ENCODE results near the gene CCDC40. TPM values are rescaled to one million over a fixed set of nuclear protein-coding genes. Genes with fewer than 3 reads are reported as not detected.

CCDC40 gene
- total RNA-seq, 2 experiments from 2014 or later, result not detected

DNA sequence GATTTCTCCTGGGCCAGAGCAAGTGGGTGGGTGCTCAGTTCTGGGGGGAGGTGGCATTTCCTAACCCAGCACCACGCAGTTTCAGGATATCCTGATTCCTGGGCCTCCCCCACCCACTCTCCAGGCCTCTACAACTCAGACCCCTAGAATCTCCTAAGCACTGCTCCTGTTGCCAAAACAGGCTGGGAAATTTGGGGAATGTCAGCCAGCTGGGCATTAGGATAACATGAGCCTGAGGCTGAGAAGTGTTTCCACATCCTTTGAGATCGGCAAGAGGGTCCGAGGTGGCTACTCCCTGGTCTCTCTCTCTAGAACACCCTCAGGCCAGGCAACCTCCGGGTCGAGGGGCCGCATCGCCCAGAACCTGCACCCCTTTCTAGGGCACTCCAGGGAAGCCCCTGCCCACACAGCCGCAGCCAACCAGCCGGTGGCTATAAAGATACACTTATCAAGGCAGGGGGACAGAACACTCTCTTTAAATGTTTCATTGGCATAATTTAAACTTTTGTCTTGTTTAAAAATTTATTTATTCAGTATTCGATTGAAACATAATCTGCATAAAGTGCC, 24.4 kb upstream of the CCDC40 start:
- Histone ChIP-seq H3K36me3 (ENCODE audit: insufficient read depth, low read length) (no peaks in the 10 kb centered on the region), H3K79me2 (ENCODE audit: insufficient read depth, low read depth, low read length) (no peaks in the 10 kb centered on the region), H3K4me3 (ENCODE audit: low read depth, low read length, poor library complexity, severe bottlenecking) (no peak overlapping the region), H3K4me1 (ENCODE audit: insufficient read depth, low read length, poor library complexity, severe bottlenecking) (no peaks in the 10 kb centered on the region), H3K9me2 (ENCODE audit: insufficient read depth, low read length) (no peaks in the 10 kb centered on the region), H3K27ac (ENCODE audit: low read depth, low read length, poor library complexity, severe bottlenecking) (no peak overlapping the region), H2AFZ (ENCODE audit: low read length) (no peak overlapping the region), H3K9me3 (ENCODE audit: low read length) (no peaks in the 10 kb centered on the region), H3K4me2 (ENCODE audit: low read length) (no peak overlapping the region), H4K20me1 (ENCODE audit: insufficient read depth, low read length) (no peaks in the 10 kb centered on the region)
- no peak for DNase-seq (ENCODE audit: low spot score)
- intact Hi-C loops (cut with micrococcal nuclease; ENCODE audit: unreplicated experiment), result no loop called here
- BruUV-seq (replicated peaks), result no TSS peak
- POLR2A ChIA-PET, result no interaction called here
- CTCF ChIA-PET (ENCODE audit: unreplicated experiment), result no interaction called here
- TF ChIP-seq EZH2phosphoT487 (IDR thresholded peaks at IDR 0.05; ENCODE audit: borderline replicate concordance, low read depth, low read length), result no peak
- TF ChIP-seq, protein P1, sequence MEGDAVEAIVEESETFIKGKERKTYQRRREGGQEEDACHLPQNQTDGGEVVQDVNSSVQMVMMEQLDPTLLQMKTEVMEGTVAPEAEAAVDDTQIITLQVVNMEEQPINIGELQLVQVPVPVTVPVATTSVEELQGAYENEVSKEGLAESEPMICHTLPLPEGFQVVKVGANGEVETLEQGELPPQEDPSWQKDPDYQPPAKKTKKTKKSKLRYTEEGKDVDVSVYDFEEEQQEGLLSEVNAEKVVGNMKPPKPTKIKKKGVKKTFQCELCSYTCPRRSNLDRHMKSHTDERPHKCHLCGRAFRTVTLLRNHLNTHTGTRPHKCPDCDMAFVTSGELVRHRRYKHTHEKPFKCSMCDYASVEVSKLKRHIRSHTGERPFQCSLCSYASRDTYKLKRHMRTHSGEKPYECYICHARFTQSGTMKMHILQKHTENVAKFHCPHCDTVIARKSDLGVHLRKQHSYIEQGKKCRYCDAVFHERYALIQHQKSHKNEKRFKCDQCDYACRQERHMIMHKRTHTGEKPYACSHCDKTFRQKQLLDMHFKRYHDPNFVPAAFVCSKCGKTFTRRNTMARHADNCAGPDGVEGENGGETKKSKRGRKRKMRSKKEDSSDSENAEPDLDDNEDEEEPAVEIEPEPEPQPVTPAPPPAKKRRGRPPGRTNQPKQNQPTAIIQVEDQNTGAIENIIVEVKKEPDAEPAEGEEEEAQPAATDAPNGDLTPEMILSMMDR (conservative IDR thresholded peaks at IDR 0.05; ENCODE audit: low read length), result no peak

DNA sequence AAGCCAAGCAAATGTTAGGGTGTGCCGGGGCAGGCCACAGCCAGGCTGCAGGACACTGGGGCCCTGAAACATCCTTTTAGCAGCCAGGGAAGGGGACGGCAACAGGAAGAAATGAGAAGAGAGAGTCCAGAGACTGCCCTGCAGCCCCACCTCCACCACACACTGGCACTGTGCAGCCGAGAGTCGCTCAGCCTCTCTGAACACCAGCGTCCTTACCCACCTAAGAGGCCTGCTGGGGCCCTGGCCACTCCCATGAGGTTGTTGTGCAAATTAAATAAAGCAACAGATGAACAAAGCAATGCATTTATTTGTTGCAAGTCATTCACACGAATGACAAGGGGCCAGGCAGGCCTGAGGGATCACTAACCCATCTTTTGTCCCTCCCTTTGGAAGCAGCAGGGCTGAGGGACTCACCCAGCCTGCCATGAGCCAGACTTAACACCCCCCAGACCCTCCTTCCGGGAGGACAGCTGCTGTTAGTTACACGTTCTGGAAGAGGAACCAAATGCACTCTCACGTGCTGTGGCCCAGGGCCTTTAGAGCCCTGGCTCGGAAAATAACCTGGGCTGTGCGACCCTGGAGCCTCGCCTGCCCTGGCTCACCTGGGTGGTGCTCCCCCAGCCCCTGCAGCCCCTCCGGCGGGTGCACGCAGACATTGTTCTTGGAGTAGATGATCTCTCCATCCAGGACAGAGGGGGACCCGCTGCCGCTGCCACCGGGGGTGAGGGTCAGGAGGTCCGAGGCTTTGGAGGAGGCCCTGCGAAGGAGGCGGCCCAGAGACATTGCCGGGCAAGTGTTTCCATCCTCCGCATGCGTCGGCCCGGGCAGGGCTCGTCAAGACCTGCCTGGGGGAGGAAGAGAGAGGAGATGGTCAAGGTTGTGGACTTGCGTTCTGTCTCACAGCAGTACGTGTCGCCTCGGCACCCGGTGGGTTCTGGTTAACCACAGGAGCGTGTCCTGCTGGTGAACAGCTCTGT, 23.4 kb upstream of the CCDC40 start:
- H2AFZ ChIP-seq (ENCODE audit: low read length), result no peak overlapping the region
- CTCF ChIA-PET (ENCODE audit: unreplicated experiment), result no interaction called here
- intact Hi-C loops (cut with micrococcal nuclease; ENCODE audit: unreplicated experiment), result no loop called here
- no peaks in the 10 kb centered on the region for H3K9me2 ChIP-seq (ENCODE audit: insufficient read depth, low read length)
- H3K4me1 ChIP-seq (ENCODE audit: insufficient read depth, low read length, poor library complexity, severe bottlenecking), result no peaks in the 10 kb centered on the region
- no peaks in the 10 kb centered on the region for H3K36me3 ChIP-seq (ENCODE audit: insufficient read depth, low read length)
- no peaks in the 10 kb centered on the region for H3K9me3 ChIP-seq (ENCODE audit: low read length)
- H3K4me3 ChIP-seq (ENCODE audit: low read depth, low read length, poor library complexity, severe bottlenecking), result no peak overlapping the region
- no peak overlapping the region for H3K27ac ChIP-seq (ENCODE audit: low read depth, low read length, poor library complexity, severe bottlenecking)
- no peaks in the 10 kb centered on the region for H3K79me2 ChIP-seq (ENCODE audit: insufficient read depth, low read depth, low read length)
- no TSS peak for BruUV-seq (replicated peaks)
- TF ChIP-seq, protein P1 (conservative IDR thresholded peaks at IDR 0.05; ENCODE audit: low read length), result no peak
- TF ChIP-seq EZH2phosphoT487 (IDR thresholded peaks at IDR 0.05; ENCODE audit: borderline replicate concordance, low read depth, low read length), result no peak
- DNase-seq (ENCODE audit: low spot score), result no peak
- H4K20me1 ChIP-seq (ENCODE audit: insufficient read depth, low read length), result no peaks in the 10 kb centered on the region
- POLR2A ChIA-PET, result no interaction called here
- H3K4me2 ChIP-seq (ENCODE audit: low read length), result no peak overlapping the region
